ENCODE data around the gene RUFY2. TPM values are rescaled to one million over a fixed set of nuclear protein-coding genes. Genes with fewer than 3 reads are reported as not detected.

RUFY2 gene
- total RNA-seq, result 5.5 and 6.2 TPM in 2 replicates

GRCh38 chr10:68406815-68407548, at the start of gene RUFY2:
RUFY2 (minus strand) TSS chr10:68407277; CDS start chr10:68407189, 88 bp downstream.

DNA sequence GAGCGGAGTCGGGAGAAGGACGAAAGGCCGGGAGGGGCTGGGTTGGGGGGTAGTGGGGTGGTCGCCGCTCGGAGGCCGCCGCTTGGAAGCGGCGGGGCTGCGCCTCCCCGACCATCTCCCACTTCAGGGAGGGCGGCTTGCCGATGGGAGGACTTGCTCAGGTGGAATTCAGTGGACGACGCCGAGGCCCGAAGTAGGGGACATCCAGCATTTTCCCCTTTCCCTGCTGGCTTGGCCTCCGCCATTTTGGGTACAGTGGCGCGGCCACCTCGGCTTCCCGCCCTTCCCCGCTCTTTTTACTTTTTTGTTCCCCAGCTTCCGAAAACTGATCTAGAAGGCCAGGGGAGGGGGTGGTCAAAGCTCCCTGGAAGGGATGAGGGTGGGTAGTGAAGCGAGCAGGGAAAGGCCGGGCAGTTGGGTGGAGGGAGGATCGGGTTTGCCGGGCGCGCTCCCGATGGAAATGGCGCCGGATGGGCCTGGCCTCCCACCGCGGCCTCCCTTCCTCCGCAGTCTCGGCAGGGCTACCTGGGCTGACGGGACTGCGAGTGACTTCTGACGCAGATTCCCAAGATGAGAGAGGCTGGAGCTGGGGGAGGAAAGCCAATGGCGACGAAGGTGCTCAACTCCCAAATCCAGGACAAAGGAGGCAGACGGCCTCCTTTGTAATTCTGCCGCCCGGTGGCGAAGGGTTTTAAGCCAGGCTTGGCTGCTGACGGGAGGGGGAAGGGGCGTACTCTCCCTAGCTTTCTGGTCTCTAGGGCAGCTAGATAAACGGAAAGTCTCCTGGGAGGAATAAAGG, 74.6 kb downstream of the RUFY2 start, which contains the start of gene PBLD:
Gene PBLD (minus strand): TSS at position 670 of the 799 bp plus-strand sequence. CDS start 26,084 bp downstream, outside the sequence.

GRCh38 chr10:68331455-68332258, 75.4 kb downstream of the RUFY2 start, which contains the start of gene HNRNPH3:
HNRNPH3 (plus strand) TSS chr10:68332064; CDS start chr10:68337222, 5,158 bp downstream.

Other genes starting within 250 kb of the RUFY2 start
- gene ATOH7, start 175.2 kb downstream of the RUFY2 start, total RNA-seq, result 0.13 and 0.16 TPM in 2 replicates
- 15.6 and 20.4 TPM in 2 replicates for gene HNRNPH3, start 75.2 kb downstream of the RUFY2 start, total RNA-seq
- gene PBLD, start 74.3 kb downstream of the RUFY2 start, total RNA-seq, result 1.8 and 7.6 TPM in 2 replicates
- 1.5 and 9.9 TPM in 2 replicates for gene DNA2, start 64.7 kb upstream of the RUFY2 start, total RNA-seq
- 8.3 and 10.9 TPM in 2 replicates for gene SLC25A16, start 120.2 kb upstream of the RUFY2 start, total RNA-seq
- 1.3 and 2.5 TPM in 2 replicates for gene TET1, start 153.1 kb upstream of the RUFY2 start, total RNA-seq

All from mesangial cell (primary cell).